ENCODE data around the gene RABL2A. TPM values are rescaled to one million over a fixed set of nuclear protein-coding genes. Genes with fewer than 3 reads are reported as not detected.
"Not testable (repeated sequence)": the region's sequence is repeated elsewhere in the genome, so short reads cannot be mapped to it uniquely, and the experiment has no call there.

Gene RABL2A
- total RNA-seq, 1 experiment from 2014 or later = 3.9 TPM

GRCh38 chr2:113606036-113606435, 21.0 kb upstream of the RABL2A start:
- DNase-seq (ENCODE audit: low read depth) = not testable (repeated sequence)

- DNase-seq (ENCODE audit: low read depth) = not testable (repeated sequence)
These were observed 17.2 kb upstream of the RABL2A start for GRCh38 chr2:113609822-113610221.

- not testable (repeated sequence) for DNase-seq (ENCODE audit: low read depth)
These were observed 6.1 kb upstream of the RABL2A start for GRCh38 chr2:113621002-113621401.

GRCh38 chr2:113625906-113626305, 1.2 kb upstream of the RABL2A start:
- not testable (repeated sequence) for DNase-seq (ENCODE audit: low read depth)

GRCh38 chr2:113632849-113633345, 5.8 kb downstream of the RABL2A start:
- DNase-seq (ENCODE audit: low read depth) = not testable (repeated sequence)

GRCh38 chr2:113635358-113635757, 8.3 kb downstream of the RABL2A start:
- not testable (repeated sequence) for DNase-seq (ENCODE audit: low read depth)

GRCh38 chr2:113636226-113636625, 9.2 kb downstream of the RABL2A start:
- DNase-seq (ENCODE audit: low read depth) = not testable (repeated sequence)

- peak; percentile 8 for DNase-seq (ENCODE audit: low read depth)
These were observed 11.0 kb downstream of the RABL2A start for GRCh38 chr2:113638084-113638483.

- not testable (repeated sequence) for DNase-seq (ENCODE audit: low read depth)
These were observed 19.2 kb downstream of the RABL2A start for GRCh38 chr2:113646217-113646616.

GRCh38 chr2:113650834-113651815, 24.1 kb downstream of the RABL2A start:
- not testable (repeated sequence) for DNase-seq (ENCODE audit: low read depth)

- not testable (repeated sequence) for DNase-seq (ENCODE audit: low read depth)
These were observed 25.5 kb downstream of the RABL2A start for GRCh38 chr2:113652599-113652998.

GRCh38 chr2:113656031-113656624, 29.1 kb downstream of the RABL2A start:
- not testable (repeated sequence) for DNase-seq (ENCODE audit: low read depth)

- not testable (repeated sequence) for DNase-seq (ENCODE audit: low read depth)
These were observed 30.7 kb downstream of the RABL2A start for GRCh38 chr2:113657735-113658134.

GRCh38 chr2:113663285-113664060, 36.4 kb downstream of the RABL2A start:
- DNase-seq (ENCODE audit: low read depth) = not testable (repeated sequence)

- DNase-seq (ENCODE audit: low read depth) = not testable (repeated sequence)
These were observed 37.9 kb downstream of the RABL2A start for GRCh38 chr2:113664761-113665533.

- not testable (repeated sequence) for DNase-seq (ENCODE audit: low read depth)
These were observed 41.9 kb downstream of the RABL2A start for GRCh38 chr2:113669013-113669412.

GRCh38 chr2:113672326-113672932, 45.4 kb downstream of the RABL2A start:
- no peak for DNase-seq (ENCODE audit: low read depth)

- no peak for DNase-seq (ENCODE audit: low read depth)
These were observed 48.8 kb downstream of the RABL2A start for GRCh38 chr2:113675875-113676274.

GRCh38 chr2:113676623-113677266, 49.7 kb downstream of the RABL2A start:
- no peak for DNase-seq (ENCODE audit: low read depth)
